CD4-positive, alpha-beta T cell treated with Interleukin-4 for 4 hours (primary cell): ENCODE measurements around the gene DENND4C.
"Not testable (repeated sequence)": the region's sequence is repeated elsewhere in the genome, so short reads cannot be mapped to it uniquely, and the experiment has no call there.

ENCODE experiments used
- DNase-seq: peaks from one replicate; pipeline ENCODE4 v3.0.0-alpha.2; 2020

The DENND4C gene

DNA sequence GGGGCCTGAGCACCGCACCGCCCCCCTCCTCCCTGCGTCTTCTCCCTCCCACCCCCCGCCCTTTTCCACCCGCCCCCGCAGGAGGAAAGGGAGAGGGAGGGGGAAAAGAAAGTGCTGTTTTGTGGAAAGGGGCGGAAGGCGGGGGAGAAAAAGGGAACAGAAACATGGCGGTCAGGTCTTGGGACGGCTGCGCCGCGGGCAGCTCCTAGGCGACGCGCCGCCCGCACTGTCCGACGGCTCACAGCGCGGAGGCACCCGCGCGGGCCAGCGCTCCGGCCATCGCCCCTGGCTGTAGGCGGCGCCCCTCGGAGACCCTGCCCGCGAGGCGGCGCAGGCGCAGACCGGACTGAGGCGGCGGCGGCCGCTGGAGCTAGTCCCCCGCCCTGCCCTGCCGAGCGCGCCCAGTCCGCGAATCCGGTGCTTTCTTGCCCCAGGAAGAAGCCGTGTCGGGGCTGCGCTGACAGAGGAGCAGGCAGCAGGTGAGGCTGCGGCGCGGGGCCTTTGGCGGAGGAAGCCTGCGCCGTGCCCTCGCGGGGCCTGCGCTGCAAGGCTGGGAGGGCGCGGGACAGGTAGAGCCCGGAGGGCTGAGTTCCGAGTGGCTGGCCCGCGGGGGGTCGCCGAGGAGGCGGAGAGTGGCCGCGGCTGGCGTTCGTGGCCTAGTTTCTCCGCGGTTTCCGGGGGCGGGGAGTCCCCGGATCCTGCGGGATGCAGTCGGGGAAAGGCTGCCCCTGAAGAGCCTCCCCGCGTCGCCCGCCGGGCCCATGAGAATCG lies at the start of gene DENND4C:
TSS of gene DENND4C (plus strand) at position 339 of the 771 bp plus-strand sequence. CDS start 45,482 bp downstream, outside the sequence.
- DNase-seq, result peak; percentile 85

DNA sequence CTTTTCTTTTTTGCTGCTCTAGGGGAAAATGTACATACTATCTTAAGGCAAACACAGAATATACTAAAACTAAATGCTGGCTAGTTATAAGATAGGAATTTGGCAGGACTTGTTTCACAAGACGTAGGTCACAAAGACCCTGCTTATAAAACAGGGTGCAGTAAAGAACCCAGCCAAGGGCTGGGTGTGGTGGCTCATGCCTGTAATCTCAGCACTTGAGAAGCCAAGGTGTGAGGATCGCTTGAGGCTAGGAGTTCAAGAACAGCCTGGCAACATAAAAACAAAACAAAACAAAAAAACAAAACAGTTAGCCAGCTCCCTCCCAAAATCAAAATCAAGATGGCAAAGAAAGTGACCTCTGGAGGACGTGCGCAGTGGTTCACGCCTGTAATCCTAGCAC lies 49.5 kb upstream of the DENND4C start:
- peak; percentile 38 for DNase-seq

GRCh38 chr9:19181561-19181960 lies 48.9 kb upstream of the DENND4C start:
- peak; percentile 22 for DNase-seq

DNA sequence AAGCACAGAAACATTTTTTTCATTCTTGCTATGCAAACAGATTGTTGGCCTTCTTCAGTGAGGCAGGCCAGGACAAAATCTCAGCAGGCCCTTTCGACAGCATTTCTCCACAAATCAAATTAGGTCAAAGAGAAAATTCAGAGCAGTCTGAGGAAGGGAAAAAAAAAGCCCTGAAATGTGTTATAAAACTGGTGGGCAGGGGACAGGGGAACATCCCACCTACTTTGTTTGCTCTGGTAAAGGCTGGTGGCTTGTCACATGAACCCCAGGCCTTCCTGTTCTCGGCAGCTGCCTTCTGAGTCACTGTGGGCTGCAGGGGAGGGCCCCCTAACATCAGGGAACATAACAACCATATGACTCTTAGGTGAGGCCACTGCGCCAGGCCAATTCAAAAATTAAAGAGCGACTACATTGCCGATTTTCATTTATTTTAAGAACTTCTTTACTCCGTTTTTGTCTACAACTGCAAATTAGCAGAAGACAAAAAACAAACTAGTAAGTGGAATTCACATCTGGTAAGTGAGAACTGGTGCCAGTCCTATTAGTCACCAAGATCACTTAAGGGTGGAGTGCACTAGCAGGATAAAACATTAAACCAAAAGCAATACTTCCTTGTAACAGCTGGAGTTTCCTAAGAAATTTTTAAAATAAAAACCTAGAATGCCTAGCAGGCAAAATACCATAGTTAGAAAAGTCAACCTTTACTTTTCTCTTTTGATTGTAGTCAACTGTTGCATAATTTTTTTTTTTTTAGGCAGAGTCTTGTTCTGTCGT lies 46.2 kb upstream of the DENND4C start:
- peak; percentile 94 for DNase-seq

- no peak for DNase-seq
These were observed 45.3 kb upstream of the DENND4C start for GRCh38 chr9:19185191-19185590.

DNA sequence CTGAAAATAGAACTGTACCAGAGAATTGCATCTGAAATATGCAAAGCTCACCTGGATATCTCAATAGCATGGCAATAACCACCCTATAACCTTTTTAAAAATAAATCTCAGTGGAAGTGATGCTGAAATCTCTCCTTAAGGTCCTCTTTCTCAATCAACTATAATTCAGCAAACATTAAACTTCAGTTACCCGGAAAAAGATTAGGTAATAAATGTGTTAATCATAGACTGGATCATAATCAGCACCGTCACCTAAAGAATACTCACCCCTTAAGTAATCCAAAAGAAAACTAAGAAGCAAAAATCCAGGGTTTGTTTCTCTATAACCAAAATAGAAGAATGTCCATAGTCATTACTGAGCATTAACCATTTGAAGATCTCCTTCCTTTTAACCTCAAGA lies 44.3 kb upstream of the DENND4C start:
- no peak for DNase-seq

GRCh38 chr9:19188771-19189170 lies 41.7 kb upstream of the DENND4C start:
- DNase-seq, result no peak

- no peak for DNase-seq
These were observed 38.1 kb upstream of the DENND4C start for GRCh38 chr9:19192202-19193028.

DNA sequence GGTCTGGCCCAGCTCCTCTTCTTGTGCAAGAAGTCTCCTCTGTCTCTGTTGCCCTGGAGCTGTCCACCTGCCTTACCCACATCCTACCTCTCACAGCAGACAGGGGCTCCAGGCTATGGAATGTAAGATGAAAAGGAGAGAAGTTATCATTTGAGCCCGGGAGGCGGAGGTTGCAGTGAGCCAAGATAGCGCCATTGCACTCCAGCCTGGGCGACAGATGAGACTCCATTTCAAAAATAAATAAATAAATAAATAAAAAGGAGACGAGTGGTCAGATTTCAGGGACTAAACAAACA lies 37.5 kb upstream of the DENND4C start:
- DNase-seq, result no peak

DNA sequence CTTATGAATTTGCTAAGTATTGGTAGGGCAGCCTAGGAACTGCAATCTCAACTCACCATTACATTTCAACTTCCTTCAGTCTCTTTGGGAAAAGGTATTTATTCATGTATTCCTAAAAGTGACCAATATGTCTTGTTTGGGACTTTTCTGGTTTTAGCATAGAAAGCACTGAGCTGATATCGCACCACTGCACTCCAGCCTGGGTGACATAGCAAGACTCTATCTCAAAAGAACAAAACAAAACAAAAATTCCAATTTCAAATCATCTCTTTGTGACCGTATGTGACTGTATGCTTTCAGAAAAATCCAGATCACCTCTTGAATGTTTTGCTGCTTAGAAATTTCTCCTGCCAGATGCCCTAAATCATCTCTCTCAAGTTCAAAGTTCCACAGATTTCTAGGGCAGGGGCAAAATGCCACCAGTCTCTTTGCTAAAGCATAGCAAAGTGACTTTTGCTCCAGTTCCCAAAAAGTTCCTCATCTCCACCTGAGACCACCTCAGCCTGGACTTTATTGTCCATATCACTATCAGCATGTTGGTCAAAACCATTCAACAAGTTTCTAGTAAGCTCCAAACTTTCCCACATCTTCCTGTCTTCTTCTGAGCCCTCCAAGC lies 37.0 kb upstream of the DENND4C start:
- not testable (repeated sequence) for DNase-seq

- DNase-seq, result no peak
These were observed 32.1 kb upstream of the DENND4C start for GRCh38 chr9:19198406-19198805.

DNA sequence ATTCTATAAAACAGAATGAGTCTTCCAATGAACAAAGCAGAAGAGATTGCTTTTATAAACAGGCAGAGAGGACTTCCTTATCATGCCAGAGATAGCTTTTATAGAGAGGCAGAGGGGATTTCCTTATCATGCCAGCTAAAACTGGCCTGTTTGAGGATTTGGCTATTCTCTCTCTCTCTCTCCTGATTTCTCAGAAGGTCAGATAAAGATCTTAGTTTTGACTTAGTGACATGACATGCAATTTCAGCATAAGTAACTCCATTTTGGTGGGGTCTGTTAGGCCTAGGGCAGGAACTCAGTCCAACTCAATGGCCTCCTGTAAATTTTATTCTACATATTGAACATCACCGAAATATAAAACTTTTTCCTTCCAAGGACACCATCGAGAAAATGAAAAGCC lies 31.5 kb upstream of the DENND4C start:
- DNase-seq, result no peak

- DNase-seq, result no peak
These were observed 30.3 kb upstream of the DENND4C start for GRCh38 chr9:19200229-19200628.

GRCh38 chr9:19201899-19202891 lies 28.3 kb upstream of the DENND4C start:
- no peak for DNase-seq

GRCh38 chr9:19203058-19203457 lies 27.4 kb upstream of the DENND4C start:
- no peak for DNase-seq

GRCh38 chr9:19208653-19209052 lies 21.8 kb upstream of the DENND4C start:
- DNase-seq, result no peak

DNA sequence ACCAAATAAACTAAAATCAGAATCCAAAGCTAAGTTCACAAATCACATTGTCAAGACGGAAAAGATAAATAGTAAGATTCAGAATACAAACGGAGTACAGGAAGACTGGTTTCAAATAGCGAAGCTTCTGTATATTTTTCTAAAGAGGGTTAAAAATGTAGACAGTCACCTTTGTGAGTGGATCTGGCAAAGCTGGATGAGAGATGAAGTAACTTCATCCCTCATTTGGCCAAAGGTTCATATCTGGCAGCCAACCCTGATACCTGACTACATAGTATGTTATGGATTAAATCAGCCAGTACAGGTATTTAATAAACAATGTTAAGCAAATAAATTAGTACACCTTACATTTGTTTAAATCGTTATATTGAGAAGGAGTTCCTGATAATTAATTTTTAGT lies 21.3 kb upstream of the DENND4C start:
- no peak for DNase-seq

DNA sequence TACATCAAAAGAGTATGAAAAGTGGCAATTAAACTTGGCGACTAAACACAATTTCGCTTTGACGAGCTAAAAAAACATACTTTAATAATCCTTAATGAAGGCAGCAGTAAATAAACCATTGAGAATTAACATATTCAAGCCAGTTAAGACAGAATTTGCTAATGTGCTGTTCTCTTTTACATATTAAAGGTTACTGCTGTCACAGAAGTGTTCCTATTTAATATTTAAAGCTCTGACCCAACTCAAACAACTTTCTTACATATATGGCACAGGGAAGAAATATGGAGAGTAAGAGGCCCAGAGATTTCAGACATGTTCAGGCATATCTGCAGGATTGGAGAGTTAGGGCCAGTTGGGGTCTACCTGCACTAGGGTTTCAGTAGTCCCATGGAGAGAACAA lies 16.7 kb upstream of the DENND4C start:
- no peak for DNase-seq

GRCh38 chr9:19216466-19216865 lies 14.0 kb upstream of the DENND4C start:
- DNase-seq, result no peak

GRCh38 chr9:19221326-19221725 lies 9.2 kb upstream of the DENND4C start:
- DNase-seq, result no peak

DNA sequence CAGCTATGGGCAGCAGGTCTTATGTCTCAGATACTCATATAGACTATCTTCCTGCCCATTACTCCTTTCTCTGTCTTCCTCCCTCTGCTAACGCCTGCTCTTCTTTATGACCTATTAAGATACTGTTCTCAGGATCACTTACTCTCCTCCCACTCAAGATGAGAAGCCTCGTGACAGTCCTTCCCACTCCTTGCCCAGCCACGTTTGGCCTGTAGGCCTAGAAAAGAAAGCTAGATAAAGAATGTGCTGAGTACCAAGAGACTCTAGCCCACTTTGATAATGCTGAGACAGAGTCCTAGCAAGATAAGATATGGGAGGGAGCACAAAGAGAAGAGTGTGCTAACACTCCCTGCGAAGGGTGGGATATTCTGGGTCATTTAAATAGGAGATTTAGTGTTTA lies 6.8 kb upstream of the DENND4C start:
- DNase-seq, result no peak

DNA sequence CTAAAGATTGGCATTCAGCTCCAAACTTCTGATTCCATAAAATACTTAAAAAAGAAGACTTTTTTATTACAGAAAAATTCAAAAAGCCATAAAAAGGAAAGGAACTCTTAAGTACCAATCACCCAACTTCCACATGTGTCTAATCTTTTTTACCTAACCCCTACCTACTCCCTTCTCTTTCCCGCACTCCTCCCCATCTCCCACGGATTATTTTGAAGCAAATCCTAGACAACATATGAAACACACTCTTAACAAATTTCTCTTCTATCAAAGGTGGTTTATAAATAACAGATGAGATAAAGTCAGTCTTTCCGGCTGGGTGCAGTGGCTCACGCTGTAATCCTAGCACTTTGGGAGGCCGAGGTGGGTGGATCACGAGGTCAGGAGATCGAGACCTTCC lies 5.9 kb upstream of the DENND4C start:
- no peak for DNase-seq
